Hepatic stellate cell (primary cell): ENCODE results near the gene KIF4A.
A peak's percentile ranks its signal among the peaks of the same experiment; 100 is the strongest.
"Not testable (repeated sequence)": the region's sequence is repeated elsewhere in the genome, so short reads cannot be mapped to it uniquely, and the experiment has no call there.

Experiments used
- DNase-seq: peaks from one replicate; pipeline ENCODE4 v3.0.0; 2011; ENCODE audit warnings: low spot score

KIF4A gene

DNA sequence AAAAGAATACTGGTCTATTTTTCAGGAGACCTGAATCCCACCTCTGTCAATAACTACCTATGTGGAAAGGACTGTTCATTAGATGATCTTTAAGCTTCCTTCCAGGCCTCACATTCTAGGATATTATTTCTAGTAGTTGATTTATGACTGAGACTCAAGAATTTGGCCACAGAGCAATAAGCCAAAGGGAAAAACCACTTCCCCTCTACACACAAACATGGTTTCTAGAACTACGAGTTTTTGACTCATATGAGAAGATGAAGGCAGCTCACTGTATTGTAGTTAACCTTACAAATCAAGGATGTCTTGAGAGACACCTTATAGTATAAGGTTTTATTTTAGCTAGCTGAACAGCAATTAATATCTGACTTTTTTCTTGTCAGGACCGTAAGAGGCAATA is 96.3 kb downstream of the KIF4A start:
- no peak for DNase-seq

DNA sequence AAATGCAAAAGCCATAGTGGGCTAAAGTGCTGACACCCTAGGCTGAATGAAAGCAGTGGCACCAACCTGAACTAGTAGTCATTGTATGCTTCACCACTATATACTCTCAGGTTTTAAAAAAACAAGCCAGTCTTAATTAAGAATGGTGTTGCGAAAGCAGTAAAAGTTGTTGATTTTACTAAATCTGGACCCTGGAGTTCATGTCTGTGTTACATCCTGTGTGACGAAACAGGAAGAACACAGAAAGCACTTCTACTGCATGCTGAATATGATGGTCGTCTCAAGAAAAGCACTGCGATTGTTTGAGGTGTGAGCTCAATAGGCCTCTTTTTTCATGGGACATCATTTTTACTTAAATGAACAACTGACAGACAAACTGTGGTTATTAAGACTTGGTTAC is 109.0 kb downstream of the KIF4A start:
- no peak for DNase-seq

DNA sequence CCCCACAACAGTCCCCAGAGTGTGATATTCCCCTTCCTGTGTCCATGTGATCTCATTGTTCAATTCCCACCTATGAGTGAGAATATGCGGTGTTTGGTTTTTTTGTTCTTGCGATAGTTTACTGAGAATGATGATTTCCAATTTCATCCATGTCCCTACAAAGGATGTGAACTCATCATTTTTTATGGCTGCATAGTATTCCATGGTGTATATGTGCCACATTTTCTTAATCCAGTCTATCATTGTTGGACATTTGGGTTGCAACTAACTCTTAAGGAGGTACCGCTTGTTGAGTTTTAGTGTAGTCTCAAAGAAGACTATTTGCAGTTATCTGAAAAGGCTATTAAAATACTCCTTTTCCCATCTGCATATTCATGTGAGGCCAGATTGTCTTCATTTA is 110.3 kb downstream of the KIF4A start:
- not testable (repeated sequence) for DNase-seq

GRCh38 chrX:70402721-70403120 is 112.8 kb downstream of the KIF4A start:
- DNase-seq = no peak

DNA sequence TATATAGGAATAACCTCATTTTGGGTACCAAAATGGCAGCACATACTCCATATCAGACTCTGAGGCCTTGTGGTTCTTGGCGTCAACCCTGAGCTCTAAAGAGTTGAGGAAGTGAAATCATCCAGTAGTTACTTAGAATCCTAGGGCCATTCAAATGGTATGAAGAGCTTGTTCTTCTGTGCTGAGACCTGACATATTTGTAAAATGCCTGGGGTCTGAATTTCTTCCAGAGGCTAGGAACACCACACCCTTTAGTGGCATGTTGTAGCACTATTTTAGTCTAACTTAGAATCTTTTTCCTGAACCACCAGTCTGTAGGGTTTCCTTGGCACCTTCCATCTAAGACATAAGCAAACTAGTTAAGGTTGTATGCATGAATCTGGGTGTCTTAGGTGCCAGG is 115.1 kb downstream of the KIF4A start:
- no peak for DNase-seq

GRCh38 chrX:70410921-70411320 is 121.0 kb downstream of the KIF4A start:
- no peak for DNase-seq

DNA sequence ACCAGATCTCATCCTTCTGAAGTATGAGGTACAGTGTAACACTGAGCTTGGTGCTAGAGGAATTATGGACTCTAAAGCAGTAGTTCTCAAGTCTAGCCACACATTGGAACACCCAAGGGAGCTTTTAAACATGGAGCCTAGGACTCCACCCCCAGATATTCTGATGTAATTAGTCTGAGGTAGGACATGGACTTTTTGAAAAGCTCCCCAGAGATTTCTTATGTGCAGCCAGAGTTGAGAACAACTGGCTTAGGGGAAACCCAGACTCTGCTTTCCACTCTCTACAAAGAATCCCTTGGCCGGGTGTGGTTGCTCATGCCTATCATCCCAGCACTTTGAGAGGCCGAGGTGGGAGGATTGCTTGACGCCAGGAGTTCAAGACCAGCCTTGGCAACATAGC is 121.6 kb downstream of the KIF4A start:
- DNase-seq = no peak

DNA sequence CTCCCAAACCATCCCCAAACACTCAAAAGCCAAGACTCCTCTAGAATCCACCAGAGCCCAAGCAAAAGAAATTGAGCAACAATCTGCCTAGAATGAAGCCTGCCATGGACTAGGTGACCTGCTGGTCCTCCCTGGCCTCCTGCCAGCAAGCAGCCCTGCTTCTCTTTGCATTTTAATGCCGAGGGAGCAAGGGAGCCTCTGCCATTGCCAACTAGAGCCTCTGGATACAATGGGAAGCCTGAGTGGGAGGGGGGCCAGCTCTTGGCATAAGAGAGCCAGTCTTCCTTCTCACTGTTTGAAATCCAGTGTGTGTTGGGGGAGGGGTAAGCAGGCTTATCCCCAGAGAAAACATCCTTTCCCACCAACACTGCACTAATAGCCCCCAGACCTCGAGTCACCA is 131.7 kb downstream of the KIF4A start:
- DNase-seq = no peak

DNA sequence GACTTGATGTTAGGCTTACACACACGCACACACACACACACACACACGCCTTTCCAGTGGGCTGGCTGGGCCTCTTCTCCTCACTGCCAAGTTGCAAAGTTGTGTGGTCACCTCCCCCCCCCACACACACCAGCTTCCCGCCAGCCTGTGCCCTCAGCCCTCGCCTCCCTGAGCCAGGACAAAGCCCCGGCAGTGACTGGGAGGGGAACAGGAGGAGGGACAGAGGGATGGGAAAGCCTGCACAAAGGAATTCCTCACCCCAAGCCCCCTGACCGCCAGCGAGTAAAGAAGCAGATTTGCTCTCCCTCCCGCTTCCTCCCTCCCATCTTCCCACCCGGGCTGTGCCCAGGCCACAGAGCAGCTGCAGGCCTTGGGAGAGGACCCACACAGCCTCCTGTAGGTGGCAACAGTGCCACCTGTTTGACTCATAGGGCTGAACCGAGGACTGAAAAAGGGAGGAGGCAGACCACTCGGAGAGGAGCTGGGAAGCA is 133.0 kb downstream of the KIF4A start, which contains the start of gene GDPD2:
Gene GDPD2 (plus strand): TSS at position 464 of the 491 bp plus-strand sequence. CDS start 1,671 bp downstream, outside the sequence.
- DNase-seq = no peak

DNA sequence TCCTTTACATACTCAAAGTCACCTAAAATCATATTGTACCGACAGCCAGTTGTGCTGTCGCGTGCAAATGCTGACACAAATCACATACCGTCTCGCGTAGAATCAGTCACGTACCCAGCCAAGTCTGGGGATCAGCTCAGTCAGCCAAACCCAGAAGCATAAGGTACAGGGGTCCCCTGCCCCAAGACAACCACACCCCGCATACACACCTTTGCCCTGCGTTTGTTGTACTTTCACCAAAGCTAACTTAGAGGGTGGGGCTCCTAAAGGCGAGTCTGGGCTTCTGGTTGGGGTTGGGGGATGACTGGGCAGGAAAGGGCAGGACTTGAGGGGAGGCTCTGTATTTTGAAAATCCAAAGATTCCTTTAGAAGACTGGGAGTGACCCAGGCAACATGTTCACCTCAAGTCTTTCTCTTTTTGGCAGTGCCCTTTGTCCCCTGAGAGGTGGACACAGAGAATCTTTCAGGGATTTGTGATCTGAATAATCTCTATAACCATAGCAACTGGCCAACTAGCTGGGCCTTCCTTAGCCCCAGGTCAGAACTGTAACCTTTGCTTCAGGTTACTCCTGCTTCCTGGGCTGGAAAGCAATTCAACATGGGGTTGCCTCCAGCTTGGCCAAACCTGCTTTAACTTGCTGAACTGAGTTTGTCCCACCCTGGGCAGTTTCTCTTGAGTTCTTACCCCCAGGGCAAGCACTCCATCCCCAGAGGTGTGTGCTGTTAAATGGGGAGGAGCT is 134.2 kb downstream of the KIF4A start:
- no peak for DNase-seq

DNA sequence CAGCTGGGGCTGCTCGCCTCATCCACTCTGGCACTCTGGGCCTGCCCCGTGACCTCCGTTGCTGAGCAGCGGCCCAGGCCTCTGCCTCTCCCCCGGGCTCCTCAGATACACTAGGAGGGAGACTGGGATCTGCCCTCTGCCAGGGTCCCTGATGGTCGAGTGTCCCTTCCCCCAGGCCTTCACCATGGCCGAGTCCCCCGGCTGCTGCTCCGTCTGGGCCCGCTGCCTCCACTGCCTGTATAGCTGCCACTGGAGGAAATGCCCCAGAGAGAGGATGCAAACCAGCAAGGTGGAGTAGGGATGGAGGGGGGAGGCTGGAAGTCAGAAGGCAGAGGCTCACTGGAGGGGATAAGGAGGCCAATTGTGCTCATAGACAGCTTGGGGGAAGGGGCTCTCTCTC is 134.9 kb downstream of the KIF4A start:
- no peak for DNase-seq

- no peak for DNase-seq
Observed at GRCh38 chrX:70426286-70427278, 136.7 kb downstream of the KIF4A start.

GRCh38 chrX:70427365-70427764 is 137.5 kb downstream of the KIF4A start:
- DNase-seq = no peak

DNA sequence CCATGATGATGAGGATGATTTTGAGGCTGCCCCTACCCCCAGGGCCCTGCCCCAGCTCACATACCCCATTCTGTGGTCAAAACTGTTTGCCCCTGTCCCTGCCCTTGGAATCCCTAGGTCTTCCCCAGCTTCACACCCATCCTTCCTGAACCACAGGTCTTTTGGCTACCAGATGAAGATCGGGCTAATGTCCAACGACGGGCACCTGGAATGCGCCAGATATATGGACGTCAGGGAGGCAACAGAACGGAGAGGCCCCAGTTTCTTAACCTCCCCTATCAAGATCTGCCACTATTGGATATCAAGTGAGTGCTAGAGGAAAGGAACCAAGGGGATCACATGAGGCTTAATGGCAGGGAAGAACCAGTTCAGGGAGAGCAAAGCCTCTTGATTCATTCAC is 139.9 kb downstream of the KIF4A start:
- no peak for DNase-seq

- no peak for DNase-seq
Observed at GRCh38 chrX:70432936-70433847, 143.3 kb downstream of the KIF4A start.

GRCh38 chrX:70433848-70434351 is 144.0 kb downstream of the KIF4A start:
- DNase-seq = peak; percentile 50

- DNase-seq = peak; percentile 85
Observed at GRCh38 chrX:70434352-70434866, 144.5 kb downstream of the KIF4A start.

DNA sequence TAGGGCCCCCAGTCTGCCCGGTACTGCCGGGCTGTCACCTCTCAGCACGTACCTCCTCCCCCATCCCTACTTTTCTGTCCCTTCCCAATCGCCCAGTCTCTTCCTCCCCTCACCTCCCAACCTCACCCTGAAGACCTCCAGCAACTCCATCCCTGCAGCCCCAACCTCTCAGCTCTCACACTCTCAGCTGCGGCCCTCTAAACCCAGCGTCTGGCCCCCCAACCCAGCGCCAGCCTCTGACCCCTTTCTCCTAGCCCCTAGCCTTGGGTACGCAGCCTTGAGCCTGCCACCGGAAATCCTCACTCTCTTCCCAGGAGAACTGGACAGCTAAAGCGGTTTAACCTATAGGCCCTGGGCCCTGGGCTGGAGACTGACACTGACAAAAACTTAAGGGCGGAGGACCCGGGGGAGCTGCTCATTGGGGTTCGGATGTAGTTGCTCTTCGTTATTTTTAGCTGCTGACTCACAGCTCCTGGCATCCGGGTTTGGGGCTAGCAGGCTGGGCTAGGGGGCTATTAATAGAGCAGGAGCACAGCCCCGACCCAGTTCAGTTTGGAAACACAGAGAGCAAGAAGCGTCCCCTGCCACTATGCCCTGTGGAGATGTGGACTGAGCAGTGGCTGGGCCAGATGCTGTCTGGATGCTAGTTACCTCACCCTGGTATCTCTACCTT is 145.1 kb downstream of the KIF4A start:
- DNase-seq = peak; percentile 81

GRCh38 chrX:70436343-70436742 is 146.4 kb downstream of the KIF4A start:
- no peak for DNase-seq

DNA sequence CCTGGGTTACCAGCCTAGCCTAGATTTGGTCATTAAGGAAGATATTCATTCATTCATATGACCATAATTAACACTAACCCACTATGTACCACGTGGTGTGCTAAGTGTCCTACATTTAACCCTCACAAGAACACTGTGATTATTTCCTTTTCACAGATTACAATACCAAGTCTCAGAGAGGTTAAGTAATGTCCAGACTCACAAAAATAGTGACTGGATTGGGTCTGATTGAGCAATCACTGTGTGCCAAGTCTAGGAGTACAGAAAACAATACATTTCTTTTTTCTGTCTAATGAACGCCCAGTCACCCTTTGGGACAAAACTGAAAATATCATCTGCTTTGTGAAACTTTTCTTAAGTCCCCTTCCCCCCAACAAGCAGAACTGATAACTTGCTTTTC is 147.1 kb downstream of the KIF4A start:
- DNase-seq = no peak
